RWPE1 (cell line): Measurements from ENCODE around the gene PPP1R26.
"Not testable (repeated sequence)": the region's sequence is repeated elsewhere in the genome, so short reads cannot be mapped to it uniquely, and the experiment has no call there.

Source experiments
- CTCF ChIA-PET: fragments of 350-600 bp; sonication (Branson Sonifier 250); formaldehyde crosslinking; extraction: SDS; loops from one replicate; lab custom pipeline; 2021; lab: Yijun Ruan, JAX
- POLR2A ChIA-PET: fragments of 400-600 bp; formaldehyde crosslinking; extraction: SDS; loops from one replicate; lab custom pipeline; 2020; ENCODE audit warnings: antibody characterized with exemption; ENCODE audit not compliant: low non-redundant PET; lab: Yijun Ruan, JAX
- DNase-seq: peaks from one replicate; pipeline ENCODE4 v3.0.0; 2012; ENCODE audit warnings: low spot score
- H3K27ac ChIP-seq: fragments of 450-650 bp; 2 replicates; pipeline ENCODE4 v1.5.1; 2017
- CTCF ChIP-seq: fragments of 450-650 bp; conservative IDR thresholded peaks from 2 replicates; pipeline ENCODE4 v1.5.1; 2017; ENCODE audit warnings: low read depth, mild to moderate bottlenecking

PPP1R26 gene

GRCh38 chr9:135509458-135509857, 29.9 kb downstream of the PPP1R26 start:
- DNase-seq: no peak
- TF ChIP-seq CTCF: no peak
- ChIA-PET CTCF (no interaction called here), POLR2A (no interaction called here)
- H3K27ac ChIP-seq: no peak overlapping the region

DNA sequence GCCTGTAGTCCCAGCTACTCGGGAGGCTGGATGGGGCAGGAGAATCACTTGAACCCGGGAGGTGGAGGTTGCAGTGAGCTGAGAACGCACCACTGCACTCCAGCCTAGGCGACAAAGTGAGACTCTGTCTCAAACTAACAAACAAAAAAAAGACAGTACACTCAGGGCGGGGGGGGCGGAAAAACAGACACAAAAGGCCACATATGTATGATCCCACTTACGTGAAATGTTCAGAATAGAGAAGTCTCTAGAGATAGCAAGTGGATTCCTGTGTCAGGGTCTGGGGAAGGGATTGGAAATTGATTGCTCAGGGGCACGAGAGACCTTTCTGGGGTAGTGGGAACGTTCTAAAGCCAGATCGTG, 32.6 kb downstream of the PPP1R26 start:
- CTCF ChIA-PET: interaction anchor here (1.0 kb wide), 1 partner anchor 8 kb away, joined by 8 read pairs; no protein-coding TSS in a partner anchor
- no peak for DNase-seq
- TF ChIP-seq CTCF: no peak
- POLR2A ChIA-PET: no interaction called here
- H3K27ac ChIP-seq: no peak overlapping the region

DNA sequence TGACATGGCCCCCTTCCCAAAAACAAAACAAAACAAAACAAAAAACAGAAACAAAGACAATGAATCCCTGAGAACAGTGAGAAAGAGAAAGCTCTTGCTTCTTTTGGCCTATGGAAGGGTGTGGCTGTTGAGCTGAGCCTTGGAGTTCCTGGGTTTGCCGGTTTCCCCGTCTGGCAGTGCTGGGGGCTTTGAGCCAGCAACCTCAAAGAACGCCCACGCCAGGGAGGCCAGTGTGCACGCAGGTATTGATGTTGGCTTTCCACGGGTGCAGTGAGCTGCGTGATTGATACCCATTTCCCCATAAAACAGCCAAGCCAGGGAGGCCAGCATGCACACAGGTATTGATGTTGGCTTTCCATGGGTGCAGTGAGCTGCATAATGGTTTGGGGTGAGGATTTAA, 33.3 kb downstream of the PPP1R26 start:
- ChIA-PET POLR2A (no interaction called here), CTCF (interaction anchor here (0.6 to 1.0 kb wide), 2 partner anchors 8 to 31 kb away, joined by 3 to 8 read pairs; no protein-coding TSS in a partner anchor)
- DNase-seq: no peak
- no peak for TF ChIP-seq CTCF
- H3K27ac ChIP-seq: no peak overlapping the region

GRCh38 chr9:135513351-135513846, 33.8 kb downstream of the PPP1R26 start:
- no peak for TF ChIP-seq CTCF
- no peak overlapping the region for H3K27ac ChIP-seq
- POLR2A ChIA-PET: no interaction called here
- CTCF ChIA-PET: interaction anchor here (0.6 kb wide), 1 partner anchor 30 kb away, joined by 3 read pairs; no protein-coding TSS in a partner anchor
- DNase-seq: no peak

- DNase-seq, POLR2A ChIA-PET, H3K27ac ChIP-seq: not testable (repeated sequence)
- CTCF ChIA-PET: interaction anchor here (1.7 kb wide), 1 partner anchor 9 kb away, joined by 11 read pairs; no protein-coding TSS in a partner anchor
Observed at GRCh38 chr9:135513906-135514305, 34.3 kb downstream of the PPP1R26 start.

DNA sequence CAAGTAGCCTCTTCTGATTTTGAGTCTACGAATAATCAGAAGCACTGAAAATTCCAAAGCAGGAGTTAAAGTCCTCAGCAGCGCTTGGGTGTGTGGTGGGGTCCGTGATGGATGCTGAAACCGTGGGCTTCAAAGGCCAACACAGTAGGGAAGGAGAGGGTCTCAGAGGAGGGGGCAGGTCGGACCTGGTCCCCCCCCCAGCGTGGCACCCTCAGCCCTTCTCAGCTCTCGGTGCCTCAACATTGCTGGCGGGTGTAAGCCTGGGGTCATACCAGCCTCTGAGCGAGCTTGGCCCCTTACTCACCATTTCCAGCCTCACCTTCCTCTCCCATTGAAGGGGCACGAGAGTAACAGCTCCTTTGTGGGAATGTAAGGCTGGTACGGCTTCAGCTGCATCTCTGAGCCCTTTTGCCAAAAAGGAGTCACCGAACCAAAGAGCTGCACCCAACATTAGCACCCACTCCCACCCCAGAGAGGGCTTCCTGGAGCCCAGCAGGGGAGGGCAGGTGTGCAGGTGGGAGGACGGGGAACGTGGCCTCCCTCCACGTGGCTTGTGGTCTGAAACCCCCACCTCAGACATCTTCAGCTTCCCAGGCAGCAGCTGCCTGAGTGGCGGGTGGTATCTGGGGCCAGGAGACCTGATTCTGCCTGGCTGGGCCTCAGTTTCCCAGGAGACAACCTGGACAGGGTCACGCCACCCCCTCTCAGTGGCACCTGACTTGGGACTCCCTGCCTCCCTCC, 34.9 kb downstream of the PPP1R26 start:
- no peak overlapping the region for H3K27ac ChIP-seq
- DNase-seq: no peak
- ChIA-PET CTCF (interaction anchor here (0.6 to 1.7 kb wide), 2 partner anchors 10 to 98 kb away, joined by 3 to 11 read pairs; no protein-coding TSS in a partner anchor), POLR2A (no interaction called here)
- no peak for TF ChIP-seq CTCF
